Mesenteric fat pad (tissue), 1 donor: ENCODE measurements around the gene CTBP2. TPM values are rescaled to one million over a fixed set of nuclear protein-coding genes. Genes with fewer than 3 reads are reported as not detected.
"Not testable (repeated sequence)": the region's sequence is repeated elsewhere in the genome, so short reads cannot be mapped to it uniquely, and the experiment has no call there.

Experiments used
- DNase-seq: peaks from one replicate; pipeline ENCODE4 v3.0.0-alpha.2; 2020; ENCODE audit warnings: low spot score
- total RNA-seq: library from RNA; stranded (reverse); fragmentation: NEBNext Ultra II Directional; extraction: Animal tissue kit (Norgen Biotek cat#: 25700); gene quantifications from one replicate; pipeline ENCODE4 v1.2.1, GENCODE V29; 2021
- donor health status: DM: yes; HTN: yes; CAD: no.

Gene CTBP2
- total RNA-seq, 1 donor from 2014 or later = 56.5 TPM

DNA sequence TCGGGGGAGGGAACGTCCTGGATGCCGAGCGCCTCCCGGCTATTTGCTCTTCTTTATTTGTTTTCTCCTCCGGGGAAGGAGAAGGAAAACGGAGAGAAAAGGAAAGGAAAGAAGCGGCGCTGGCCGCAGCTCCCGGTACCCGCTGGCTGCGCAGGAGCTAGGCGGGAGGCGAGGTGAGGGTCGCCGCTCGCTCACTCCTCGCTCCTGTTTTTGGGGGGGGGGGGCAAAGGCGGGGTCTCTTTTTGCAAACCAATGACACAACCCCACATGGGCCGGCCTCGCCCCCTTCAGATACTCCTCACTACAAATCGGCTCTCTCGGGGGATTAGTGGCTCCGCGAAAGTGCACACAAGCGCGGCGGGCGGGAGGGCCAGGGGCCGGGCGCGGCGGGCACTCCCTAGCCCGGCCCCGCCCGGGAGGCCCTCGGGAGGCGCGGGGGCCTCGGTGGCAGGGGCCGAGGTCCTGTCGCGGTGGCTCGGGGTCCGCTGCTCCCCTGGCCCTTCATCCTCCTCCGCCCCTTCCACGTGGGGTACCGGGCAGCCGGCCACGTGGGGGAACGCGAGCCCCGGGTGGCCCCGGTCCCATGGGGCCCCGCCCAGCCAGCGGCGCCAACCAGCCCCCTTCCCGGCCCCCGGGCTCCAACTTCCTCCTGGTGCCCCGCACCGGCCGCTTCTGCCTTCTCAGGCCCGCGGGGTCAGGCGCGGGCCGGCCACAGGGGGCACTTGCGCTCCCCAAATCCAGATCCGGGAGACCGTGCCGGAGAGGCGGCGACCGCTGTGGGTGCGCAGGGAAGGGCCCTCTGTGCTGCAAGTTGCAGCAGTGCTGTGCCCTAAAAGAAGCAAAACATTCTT is 718 bp upstream of the CTBP2 start:
- peak; percentile 93 for DNase-seq

- DNase-seq = peak; percentile 90
Observed at GRCh38 chr10:125159486-125159931, 854 bp downstream of the CTBP2 start.

GRCh38 chr10:125158601-125159485 is 1.5 kb downstream of the CTBP2 start:
- peak; percentile 89 for DNase-seq

DNA sequence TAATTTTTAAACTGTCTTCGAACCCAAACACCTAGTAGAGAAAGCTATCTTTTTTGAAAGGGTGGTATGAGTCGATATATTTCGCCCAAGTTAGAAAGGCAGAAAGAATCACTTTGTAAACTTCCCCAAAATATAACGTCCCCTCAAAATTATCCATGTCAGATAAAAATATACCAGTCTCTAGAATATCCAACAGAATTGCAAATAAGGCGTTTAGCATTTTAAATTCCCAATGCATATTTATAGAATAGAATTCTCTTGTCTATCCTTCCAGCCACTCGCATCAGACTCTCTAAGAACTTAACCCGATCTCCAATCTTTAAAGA is 2.1 kb downstream of the CTBP2 start:
- no peak for DNase-seq

DNA sequence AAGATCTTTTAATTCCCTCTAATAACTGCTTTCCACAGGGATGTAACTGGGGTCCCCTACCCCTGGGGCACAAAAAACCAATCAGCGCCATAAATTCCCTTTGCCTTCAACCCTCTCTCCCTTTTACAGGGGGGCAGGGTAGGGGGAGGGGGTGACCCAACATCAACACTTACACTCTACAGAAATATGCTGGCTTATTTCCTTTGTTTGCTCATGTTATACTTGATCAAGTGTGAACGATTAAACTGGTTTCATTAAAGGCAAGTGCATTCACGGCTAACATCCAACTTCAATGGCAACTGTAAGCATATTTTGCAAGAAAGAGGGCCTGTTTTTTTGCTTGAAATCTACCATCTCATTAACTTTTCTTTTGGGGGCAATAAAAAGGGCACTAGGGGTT is 2.9 kb downstream of the CTBP2 start:
- no peak for DNase-seq

- no peak for DNase-seq
Observed at GRCh38 chr10:125156739-125157480, 3.5 kb downstream of the CTBP2 start.

DNA sequence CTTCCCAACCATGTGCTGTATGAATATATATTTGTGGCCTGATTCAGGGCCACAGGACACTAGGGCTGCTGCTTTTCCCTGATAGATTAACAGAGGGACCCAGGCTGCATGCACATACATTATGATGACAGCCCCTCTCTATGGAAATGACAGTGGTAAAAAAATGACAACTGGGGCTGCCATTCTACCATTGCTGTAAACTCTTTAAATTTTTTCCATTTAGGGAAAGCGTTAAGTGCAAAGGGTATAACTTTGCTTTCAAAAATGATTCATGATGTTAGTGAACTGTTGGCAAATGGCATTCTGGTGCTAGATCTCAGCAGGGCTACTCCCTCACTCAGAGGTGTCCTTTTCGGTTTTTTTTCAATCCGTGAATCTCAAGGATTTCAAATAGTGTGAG is 4.2 kb downstream of the CTBP2 start:
- no peak for DNase-seq

DNA sequence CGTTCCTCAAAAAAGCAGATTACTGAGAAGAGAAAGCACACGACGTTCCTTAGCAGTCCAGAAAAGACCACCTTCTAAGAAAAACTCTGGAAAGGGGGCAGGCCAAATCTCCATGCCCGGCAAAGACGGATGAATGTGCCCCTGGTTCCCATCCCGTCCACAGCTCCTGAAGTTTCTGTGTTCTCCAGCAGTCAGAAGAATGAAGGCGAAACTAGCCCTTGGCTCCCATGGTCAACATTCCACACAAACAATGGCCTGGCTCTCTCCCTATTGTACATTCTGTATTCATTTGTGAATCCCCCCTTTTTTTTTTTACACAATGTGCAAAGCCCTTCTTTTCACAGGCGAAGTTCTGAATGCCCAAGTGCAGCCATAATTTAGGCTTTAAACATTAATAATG is 5.3 kb downstream of the CTBP2 start:
- DNase-seq = no peak

- DNase-seq = no peak
Observed at GRCh38 chr10:125154529-125154928, 5.8 kb downstream of the CTBP2 start.

DNA sequence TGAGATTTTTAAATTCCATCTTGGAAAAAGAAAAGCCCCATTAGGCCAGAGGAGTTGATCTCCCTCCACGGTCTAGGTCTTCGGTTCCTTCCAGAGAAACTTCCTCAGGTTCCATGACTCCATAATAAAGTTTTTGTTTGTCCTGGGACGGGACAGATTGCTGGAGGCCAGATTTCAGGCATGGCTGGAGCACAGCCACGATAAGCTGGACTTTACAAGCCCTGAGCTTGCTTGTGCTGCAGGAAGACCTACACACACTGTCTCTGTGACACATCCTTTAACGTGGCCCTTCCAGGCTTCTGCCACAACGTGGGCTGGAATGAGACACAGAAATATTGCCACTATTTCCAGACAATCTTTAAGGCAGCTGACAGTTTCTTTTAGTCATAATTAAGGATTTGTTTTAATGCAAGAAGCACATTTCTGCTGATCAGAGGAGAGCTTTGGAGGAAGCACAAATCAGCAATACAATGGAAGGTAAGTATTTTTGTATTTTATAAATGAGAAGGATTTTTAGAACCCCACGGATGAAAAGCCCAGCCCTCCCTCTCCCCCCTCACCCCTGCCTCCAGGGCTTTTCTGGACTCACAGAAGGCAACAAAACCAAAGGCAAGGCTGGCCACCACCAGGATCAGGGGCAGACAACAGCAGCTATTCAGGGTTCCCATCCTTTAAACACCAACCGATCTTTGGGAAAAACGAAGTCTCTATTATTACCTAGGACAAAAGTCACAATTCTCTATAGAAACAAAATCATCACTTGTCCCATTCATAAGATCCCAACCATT is 6.5 kb downstream of the CTBP2 start:
- no peak for DNase-seq

DNA sequence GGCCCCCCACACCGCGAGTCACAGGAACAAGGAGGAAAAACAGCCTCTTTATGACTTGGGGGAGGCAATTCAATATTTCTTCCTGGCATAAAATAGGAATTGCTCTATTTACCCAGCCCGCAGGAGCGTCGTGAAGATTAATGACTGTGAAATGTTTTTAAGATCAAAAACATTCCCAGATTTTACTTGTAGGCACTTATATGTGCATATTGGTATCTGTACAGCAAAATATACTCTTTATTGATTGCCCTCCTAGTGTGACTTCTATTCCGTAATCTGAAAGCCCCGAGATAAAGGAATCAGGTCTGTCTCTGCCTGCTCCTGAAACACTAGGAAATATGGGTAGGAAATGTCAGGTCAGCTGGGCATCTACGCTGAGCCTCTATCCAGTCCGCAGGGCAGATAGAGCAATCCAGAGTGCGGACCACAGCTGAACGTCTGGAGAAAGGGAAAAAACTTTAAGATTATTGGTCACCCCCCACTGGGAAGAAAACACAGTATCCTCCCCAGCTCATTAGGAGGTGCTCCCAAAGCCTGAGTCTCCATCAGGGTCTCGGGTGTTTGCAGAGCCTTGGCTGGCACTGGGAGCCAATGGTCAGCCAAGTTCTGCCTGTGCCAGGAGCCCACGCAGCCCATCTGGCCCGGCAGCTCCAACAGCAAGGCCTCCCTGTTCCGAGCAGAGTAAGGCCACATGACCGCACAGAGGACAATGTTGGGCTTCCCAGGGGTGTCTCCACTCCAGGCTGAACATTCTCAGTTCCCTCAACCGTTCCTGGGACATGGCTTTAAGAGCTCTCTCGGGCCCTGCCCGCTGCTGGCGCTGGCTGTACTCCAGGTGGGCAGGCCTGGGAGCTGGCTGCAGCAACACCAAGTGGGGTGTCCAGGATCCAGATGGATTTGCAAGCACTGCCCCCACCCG is 7.7 kb downstream of the CTBP2 start:
- DNase-seq = no peak

- no peak for DNase-seq
Observed at GRCh38 chr10:125151553-125152449, 8.6 kb downstream of the CTBP2 start.

- no peak for DNase-seq
Observed at GRCh38 chr10:125151170-125151552, 9.2 kb downstream of the CTBP2 start.

GRCh38 chr10:125150376-125151083 is 9.8 kb downstream of the CTBP2 start:
- not testable (repeated sequence) for DNase-seq

DNA sequence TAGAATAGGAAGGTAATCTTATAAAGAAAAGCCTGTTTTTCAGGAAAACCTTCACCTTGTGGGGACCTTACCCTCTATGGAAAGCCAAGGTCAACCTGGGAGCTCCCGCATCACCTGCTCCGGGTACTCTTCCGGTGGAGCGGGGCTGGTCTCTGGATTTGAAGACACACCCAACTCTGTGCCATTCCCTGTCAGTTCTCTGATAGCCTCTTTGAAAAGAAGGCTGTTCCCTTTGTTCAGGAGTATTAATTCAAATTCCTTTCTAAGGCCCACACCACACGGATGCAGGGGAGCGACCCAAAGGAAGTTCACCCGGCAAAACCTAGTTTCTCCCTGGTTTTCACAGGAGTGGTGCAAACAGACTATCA is 10.7 kb downstream of the CTBP2 start:
- DNase-seq = no peak

DNA sequence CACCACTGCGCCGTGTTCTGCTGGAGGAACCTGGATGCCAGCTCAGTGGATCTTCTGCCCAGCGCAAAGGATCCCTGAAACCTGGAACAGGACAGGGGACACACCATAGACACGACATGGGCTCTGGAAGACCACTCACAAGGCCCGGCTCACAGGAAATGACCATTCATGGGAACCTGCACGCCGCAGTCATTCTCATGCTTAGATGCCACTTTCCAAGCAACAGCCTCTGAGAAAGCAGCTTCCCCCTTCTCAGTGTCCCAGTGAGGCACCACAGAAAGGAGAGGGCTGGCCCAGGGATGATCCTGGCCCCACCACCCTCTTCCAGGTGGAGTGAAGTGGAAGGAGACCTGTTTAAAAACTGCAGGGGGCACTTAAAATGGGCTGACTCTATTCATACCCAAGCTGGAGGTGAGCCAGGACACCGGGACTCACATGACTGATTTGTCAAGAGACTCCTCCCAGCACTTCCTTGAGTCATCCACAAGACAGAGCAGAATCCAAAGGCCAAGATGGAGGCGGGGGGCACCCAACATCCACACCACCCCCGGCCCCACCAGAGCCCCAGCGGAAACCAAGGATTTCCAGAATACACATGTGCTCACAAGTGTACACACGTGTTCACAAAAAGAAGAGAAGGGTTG is 11.2 kb downstream of the CTBP2 start:
- DNase-seq = no peak

GRCh38 chr10:125148528-125148927 is 11.8 kb downstream of the CTBP2 start:
- no peak for DNase-seq
